Endothelial cell of umbilical vein (primary cell): ENCODE measurements around the gene APEX1.

ENCODE experiments used
- CTCF ChIP-seq, 2 donors: IDR thresholded peaks; 1 replicate in 1 of 2; 2 replicates in 1 of 2; pipeline ENCODE4 v1.5.1; 2011; ENCODE audit warnings: low read length in 2 of 2, mild to moderate bottlenecking in 2 of 2, moderate library complexity in 2 of 2, control low read depth in 1 of 2, inconsistent platforms in 1 of 2, low read depth in 1 of 2; ENCODE audit not compliant: insufficient read depth in 1 of 2; ENCODE audit errors: extremely low read depth in 1 of 2
- EZH2 ChIP-seq: IDR thresholded peaks from 2 replicates; pipeline ENCODE4 v1.6.1; 2012; ENCODE audit warnings: borderline replicate concordance, low read depth, mild to moderate bottlenecking, moderate library complexity, low read length, inconsistent platforms; ENCODE audit not compliant: severe bottlenecking
- JUN ChIP-seq: IDR thresholded peaks from 2 replicates; pipeline ENCODE4 v1.6.1; 2011; ENCODE audit warnings: borderline replicate concordance, low read depth; ENCODE audit not compliant: insufficient read length, insufficient read depth
- MAX ChIP-seq: IDR thresholded peaks from 2 replicates; pipeline ENCODE4 v1.6.1; 2011; ENCODE audit not compliant: insufficient read depth, insufficient read length
- MYC ChIP-seq: IDR thresholded peaks from one replicate; pipeline ENCODE4 v1.6.1; 2011; ENCODE audit warnings: mild to moderate bottlenecking, low read depth, low read length
- POLR2A ChIP-seq: IDR thresholded peaks from 2 replicates; pipeline ENCODE4 v1.6.1; 2012; ENCODE audit warnings: low read depth, mild to moderate bottlenecking, control low read depth, low read length
- POLR2AphosphoS5 ChIP-seq: IDR thresholded peaks from 2 replicates; pipeline ENCODE4 v1.6.1; 2012; ENCODE audit warnings: low read depth, mild to moderate bottlenecking, control low read depth, low read length, moderate library complexity; ENCODE audit not compliant: insufficient read depth

- TF ChIP-seq POLR2A: no peak
- no peak for TF ChIP-seq EZH2
- TF ChIP-seq CTCF (IDR thresholded peaks at IDR 0.05; ENCODE audit: extremely low read depth in 1 of 2, insufficient read depth in 1 of 2, low read depth in 1 of 2, low read length in 2 of 2): no peak
- TF ChIP-seq MYC: no peak
- no peak for TF ChIP-seq POLR2AphosphoS5
- TF ChIP-seq JUN: no peak
- TF ChIP-seq MAX: no peak
Measured at GRCh38 chr14:20486684-20487395, 31.8 kb downstream of the APEX1 start.
